Measurements from ENCODE around the gene CDK11A.
A peak's percentile ranks its signal among the peaks of the same experiment; 100 is the strongest.
"Not testable (repeated sequence)": the region's sequence is repeated elsewhere in the genome, so short reads cannot be mapped to it uniquely, and the experiment has no call there.

The CDK11A gene

DNA sequence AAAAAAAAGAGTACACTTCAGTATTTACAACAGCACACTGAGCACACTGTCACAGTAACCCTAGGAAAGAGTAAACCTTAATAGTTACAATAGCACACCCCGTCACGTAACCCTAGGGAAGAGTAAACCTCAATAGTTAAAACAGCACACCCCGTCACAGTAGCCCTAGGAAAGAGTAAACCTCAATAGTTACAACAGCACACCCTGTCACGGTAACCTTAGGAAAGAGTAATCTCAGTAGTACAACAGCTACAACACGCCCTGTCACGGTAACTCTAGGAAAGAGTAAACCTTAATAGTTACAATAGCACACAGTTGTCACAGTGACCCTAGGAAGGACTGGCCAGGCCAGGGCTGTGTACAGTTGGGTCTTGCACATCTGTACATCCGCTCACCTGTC, 3.0 kb downstream of the CDK11A start:
- DNase-seq, result no peak

DNA sequence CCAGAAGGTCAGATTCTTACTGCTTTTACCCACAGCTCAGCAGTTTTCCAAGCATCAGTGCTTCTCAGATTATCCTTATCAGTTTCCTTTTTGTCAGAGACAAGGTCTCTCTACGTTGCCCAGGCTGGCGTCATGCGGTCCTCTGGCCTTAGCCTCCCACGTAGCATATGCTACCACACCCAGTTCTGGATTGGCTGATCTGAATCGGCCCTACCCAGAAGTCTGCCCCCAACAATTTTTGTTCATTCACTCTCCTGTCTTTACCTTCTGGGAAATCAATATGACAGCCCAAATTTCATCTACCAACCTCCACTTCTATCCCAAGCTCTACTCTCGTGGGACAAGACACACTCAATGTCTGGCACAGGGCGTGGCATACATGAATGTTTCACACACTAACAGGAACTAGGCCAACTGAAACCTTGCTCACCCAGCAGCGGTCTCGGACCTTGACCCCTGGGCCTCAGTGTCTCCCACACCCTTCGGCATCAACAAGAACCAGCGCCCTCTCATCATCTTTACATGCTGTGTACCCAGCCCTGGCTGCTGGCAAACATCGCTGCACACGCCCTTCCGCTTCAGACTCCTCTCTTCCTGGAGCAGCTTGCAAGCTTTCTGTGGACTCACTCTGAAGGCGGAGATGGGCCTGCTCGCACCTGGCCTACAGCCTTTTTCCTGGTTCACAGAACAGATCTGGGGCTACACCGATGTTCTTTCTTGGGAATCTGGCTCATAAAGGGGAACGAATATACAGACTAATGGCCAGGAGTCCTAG, 8.9 kb downstream of the CDK11A start:
- not testable (repeated sequence) for DNase-seq

DNA sequence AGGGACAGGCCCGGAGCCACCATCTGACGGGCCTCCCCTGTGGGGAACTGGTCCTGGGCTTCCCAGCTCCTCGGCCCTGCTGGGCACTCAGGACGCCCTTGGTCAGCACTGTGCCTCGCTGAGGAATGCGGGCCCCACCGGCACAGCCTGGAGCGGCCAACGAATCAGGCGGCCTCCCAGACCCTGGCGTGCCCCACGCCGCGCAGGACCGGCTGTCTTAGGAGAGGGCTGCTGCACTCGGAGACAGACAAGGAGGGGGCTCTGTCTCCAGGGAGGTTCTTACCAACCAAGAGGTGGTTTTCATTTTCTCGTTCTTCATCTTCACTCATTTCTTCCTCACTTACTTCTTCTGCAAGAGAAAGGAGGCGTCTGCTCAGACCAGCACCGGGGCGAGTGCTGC, 16.3 kb downstream of the CDK11A start:
- not testable (repeated sequence) for DNase-seq

DNA sequence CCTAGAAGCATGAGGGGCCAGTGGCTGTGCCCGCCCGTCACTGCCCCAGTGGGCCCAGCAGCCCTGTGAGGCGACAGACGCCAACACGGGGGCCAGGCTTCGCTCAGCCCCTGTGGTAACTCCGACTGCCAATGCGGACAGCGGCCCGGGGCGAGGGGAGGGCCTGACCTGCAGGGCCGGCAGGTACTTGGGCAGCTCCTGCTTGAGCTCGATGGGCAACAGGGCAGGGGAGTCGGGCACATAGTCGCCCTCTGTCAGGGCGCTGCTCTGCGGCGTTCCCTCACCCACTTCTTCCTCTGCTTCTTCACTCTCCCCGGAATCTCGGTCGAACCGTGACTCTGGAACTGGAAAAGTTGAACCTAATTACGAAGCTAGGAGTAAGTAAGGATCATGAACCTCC, 16.9 kb downstream of the CDK11A start:
- DNase-seq, result not testable (repeated sequence)

DNA sequence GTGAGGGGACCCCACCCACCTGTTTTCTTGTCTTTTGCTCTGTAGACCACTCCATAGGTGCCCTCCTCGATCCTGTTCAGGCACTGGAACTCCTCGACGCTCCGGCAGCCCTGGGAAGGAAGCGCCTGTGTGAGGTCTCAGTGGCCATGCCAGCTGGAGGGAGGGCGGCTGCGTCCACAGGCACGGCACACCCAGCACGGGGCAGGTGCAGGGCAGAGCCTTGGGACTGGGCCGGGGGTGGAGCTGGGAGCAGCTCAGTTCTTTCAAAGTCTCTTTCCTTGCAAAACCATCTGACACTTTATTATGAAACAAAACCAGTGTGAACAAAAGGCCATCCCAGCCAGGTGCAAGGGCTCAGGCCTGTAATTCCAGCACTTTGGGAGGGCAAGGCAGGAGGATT, 18.5 kb downstream of the CDK11A start:
- not testable (repeated sequence) for DNase-seq

DNA sequence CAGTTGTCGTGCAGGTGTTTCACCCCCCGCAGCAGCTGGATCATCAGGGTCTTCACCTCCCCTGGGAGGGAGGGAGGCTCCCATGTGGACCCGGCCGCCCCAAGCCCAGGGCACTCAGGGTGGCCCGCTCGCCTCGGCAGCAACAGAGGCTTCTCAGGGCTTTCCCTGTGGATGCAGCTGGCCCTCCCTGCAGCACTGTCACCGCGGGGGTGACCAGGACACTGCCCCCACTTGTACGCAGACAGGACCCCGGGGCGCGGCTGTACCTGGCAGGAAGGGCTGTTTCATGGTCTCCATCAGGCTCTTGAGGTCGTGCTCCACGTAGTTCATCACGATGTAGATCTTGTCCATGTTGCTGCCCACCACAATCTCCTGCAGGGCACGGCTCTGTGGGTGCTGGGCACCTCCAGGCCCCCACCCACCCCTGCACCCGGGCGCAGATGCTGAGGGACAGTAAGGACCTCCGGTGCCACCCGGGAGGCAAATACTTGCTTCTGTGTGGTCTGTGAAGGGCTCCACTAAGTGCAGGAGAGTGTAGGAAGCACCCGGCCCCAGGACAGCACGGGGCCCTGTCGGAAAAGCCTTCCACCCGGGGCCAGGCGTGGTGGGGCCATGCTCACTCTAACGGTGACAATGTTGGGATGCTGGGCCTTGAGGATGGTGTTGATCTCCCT, 19.7 kb downstream of the CDK11A start:
- DNase-seq, result not testable (repeated sequence)

DNA sequence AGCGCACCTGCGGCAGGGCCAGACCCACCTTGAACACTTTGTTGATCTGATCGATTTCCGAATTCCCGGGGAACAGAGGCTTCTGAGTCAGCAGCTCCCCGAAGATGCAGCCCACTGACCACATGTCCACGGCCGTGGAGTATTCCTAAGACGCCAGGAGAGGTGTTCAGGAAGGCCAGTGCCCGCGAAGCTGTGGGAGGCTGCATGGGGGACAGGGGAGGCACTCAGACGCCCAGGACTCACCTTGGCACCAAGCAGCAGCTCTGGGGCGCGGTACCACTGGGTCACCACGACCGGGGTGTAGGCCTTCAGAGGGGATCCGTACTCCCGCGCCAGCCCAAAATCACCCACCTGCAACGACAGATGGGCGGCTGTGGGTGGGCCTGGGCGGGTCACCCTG, 20.4 kb downstream of the CDK11A start:
- no peak for DNase-seq

DNA sequence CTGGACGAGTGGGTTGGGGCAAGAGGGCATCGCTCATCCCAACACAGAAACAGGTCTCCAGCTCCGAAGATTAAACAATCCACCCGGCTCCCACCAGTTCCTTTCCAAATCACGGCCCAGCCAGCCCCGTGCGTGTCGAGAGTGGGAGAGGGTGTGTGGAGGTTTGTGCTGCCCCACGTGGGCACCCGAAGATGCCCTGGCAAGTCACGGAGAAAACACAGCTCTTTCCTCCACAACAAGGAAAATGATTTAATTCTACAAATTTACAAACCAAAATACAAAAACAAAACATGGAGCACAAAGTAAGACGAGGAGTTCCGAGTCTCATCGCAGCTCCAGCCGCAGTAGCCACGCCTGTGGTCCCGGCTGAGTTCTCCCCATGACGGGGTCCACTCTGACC, 21.7 kb downstream of the CDK11A start:
- DNase-seq, result not testable (repeated sequence)

DNA sequence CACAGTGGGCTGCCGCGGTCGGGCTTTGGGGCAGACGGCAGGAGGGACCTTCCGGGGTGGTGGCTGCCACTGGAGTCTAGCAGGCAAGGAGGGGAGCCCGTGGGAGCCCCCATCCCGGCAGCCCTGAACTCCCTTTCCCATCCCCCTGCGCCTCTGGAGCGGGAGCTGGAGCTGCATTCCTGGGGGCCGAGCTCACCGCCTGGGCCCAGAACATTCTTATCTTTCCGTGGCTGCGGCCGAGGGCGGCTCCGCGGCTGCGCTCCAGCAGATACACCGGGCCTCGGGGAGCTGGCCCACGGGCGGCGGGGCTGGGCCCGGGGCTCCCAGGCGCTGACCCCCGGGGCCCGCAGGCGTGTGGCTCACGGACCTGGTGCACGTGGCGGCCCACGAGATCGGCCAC, 23.6 kb downstream of the CDK11A start:
- not testable (repeated sequence) for DNase-seq

DNA sequence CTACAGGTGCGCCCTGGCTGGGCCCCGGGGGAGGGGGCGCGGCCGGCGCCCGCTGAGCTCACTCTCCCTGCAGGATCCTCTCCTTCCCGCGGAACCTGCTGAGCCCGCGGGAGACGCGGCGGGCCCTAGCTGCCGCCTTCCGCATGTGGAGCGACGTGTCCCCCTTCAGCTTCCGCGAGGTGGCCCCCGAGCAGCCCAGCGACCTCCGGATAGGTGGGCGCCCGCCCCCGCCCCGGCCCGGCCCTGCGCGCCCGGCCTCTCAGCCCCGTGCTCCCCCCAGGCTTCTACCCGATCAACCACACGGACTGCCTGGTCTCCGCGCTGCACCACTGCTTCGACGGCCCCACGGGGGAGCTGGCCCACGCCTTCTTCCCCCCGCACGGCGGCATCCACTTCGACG, 24.1 kb downstream of the CDK11A start:
- not testable (repeated sequence) for DNase-seq

DNA sequence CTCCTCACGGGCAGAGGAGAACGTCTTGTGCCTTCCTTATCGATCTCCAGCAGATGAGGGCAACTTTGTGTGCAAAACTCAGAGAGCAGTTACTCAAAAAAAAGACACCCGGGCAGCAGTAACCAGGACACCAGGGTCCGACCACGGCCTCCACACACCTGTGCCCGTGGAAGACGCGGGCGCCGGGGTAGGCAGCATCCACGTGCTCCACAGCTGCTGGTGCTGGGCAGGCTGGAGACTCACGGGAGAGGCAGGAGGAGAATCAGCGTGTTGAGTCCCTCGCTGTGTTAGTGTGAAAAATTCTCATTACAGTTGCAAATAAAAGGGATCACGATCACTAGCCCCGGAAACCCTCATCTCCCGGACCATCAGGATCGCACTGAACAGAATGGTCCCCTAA, 25.1 kb downstream of the CDK11A start:
- not testable (repeated sequence) for DNase-seq

DNA sequence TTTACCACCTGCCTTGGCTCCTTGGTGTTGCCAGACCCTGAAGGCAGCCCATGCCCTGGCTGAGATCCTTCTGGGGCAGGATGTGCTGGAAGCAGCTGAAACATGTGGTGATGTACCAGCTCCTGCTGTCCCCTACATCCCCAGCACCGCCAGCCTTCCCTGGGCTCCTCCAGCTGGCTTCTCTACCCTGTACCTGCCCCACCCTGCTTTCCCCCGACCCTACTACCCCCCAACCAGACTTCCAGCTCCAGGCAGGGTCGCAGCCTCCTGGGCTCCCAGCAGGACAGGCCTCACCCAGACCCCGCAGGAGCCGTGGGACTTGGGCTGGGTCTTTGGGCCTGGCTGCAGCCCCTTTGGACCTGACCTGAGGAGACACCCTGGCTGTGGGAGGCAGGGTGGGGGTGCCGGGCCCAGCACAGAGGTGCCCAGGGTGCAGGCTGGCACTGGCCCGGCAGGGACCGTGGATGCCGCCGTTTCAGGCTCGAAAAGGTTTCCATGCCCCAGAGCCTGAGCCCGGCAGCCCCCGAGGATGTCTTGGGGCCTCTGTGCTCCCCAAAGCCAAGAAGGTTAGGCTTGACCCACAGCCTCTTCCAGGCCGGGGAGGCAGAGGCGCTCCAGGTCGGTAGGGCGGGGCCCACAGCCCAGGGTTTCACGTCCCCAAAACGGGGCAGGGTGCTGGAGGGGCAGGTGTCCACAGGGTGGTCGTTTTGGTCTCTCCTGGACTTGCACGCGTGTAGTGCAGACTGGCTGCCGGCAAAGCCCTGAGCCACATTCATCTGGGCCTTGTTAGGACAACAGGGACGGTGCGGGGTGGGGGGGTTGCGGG, 26.6 kb downstream of the CDK11A start:
- not testable (repeated sequence) for DNase-seq

DNA sequence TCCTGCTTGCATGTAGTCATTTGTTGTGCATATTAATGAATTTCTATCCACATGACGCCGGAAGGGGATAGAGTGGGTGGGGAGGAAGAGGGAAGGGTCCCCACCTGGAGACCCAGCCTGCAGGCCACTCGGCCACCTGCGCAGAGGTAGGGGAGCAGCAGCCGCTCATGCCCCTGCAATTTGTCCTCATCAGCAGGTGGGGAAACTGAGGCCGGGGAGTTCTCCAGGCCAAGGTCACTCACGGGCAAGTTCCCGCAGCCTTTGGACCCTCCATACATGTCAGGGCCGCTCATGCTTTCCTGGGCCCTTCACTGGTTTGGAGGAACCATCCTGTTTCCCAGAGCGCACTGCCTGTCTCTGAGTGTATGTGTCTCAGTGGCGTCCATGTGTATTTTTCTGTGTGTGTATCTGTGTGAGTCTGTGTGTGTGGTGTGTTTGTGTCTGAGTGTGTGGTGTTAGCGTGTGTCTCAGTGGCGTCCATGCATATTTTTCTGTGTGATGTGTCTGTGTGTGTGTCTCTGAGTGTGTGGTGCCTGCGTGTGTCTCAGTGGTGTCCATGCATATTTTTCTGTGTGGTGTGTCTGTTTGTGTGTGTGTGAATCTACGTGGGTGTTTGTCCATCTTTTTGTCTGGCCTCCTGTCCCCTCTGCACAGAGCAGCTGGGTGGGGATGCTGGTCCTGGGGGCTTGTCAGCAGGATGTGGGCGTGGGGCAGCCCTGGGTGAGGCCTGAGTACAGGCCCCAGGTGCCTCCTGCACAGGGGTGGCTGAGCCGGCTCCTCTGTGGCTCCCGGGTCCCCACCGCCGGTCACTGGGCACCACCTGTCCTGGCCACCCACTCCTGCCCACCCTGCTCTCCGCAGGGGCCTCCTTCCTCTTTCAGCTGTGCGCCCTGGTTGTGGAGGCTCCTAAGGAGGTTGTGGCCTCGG, 27.5 kb downstream of the CDK11A start:
- not testable (repeated sequence) for DNase-seq

DNA sequence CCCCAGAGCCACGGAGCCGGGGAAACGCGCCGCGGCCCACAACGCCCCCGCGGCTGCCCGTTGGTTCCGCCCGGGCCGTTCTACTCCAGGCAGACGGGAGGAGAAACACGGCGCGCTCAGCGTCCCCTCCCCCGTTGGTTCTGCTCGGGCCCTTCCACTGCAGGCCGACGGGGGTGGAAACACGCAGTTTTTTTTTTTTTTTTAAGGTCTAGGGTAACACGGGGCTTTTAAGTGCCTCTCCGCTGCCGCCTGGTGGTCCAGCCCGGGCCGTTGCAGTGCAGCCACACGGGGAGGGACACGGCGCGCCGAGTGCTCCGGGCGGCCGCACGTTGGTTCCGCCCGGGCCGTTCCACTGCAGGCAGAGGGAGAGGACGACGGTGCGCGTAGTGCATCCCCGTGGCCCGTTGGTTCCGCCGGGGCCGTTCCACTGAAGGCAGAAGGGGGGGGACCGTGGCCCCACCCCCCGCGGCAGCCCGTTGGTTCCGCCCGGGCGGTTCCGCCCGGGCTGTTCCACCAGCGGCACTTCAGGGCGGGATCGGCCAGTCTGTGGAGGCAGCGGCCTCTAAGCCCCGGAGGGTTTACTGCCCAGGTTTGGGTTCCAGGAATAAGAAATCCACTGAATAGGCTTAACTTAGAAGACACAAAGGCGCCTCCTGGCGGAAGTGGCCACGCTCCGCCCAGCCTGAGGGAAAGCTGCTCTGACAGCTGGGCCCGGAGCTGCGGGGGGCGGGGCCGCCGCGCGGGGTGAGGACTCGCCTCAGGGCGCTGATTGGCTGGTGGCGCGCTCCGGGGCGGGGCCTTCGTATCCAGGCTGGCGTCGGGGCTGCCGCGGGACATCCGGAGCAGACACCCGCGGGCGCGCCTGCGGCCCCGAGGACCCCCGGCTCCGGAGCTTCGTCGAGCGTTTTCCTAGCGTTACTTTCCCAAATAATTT, 31.2 kb downstream of the CDK11A start, which contains the start of gene SLC35E2B:
TSS of gene SLC35E2B (minus strand) at position 82 of the 934 bp plus-strand sequence. CDS start 16,096 bp downstream, outside the sequence.
- peak; percentile 92 for DNase-seq

DNA sequence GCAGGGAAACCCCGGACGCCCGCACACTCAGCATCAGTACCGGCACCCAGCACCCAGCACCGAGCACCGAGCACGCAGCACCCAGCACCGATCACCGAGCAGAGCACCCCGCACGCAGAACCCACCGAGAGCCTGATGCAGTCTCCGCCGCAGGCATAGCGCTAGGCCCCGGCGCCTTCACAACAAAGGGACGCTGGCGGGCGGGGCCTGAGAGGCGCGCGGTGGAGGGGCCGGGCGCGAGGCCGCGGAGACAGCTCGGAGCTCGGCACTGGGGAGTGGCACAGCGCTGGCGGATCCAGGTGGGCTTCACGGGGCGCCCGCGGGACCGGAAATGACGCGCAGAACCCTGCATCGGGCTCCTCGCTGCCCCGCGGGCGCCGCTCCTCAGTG, 31.8 kb downstream of the CDK11A start:
- DNase-seq, result peak; percentile 83

DNA sequence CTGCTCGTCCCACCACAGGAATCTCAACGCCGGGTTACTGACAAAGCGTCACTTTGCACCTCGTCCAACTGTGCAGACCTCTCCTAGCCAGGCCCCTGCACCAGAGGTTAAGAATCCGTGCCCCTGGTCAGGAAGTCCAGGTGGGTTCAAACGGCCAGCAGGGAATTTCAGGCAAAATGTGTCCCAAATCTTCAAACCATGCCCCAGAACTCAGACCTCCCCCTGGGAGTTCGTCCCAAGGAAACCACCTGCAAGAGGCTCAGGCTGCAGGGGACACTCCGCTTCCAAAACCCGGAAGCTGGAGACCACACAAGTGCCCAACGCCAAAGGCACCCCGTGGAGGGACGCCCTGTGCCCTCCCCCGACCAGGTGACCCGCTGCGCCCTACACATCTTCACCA, 32.7 kb downstream of the CDK11A start:
- not testable (repeated sequence) for DNase-seq

DNA sequence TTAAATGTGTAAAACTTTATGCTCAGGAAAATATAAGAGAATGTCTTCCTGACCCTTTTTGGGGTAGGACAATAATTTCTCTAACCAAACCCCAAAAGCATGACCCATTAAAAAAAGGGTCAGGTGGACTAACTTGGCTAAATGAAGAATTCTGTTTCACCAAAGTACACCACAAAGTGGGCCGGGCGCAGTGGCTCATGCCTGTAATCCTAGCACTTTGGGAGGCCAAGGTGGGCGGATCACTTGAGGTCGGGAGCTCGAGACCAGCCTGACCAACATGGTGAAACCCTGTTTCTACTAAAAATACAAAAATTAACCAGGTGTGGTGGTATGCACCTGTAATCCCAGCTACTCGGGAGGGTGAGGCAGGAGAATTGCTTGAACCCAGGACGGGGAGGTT, 34.6 kb downstream of the CDK11A start:
- not testable (repeated sequence) for DNase-seq

DNA sequence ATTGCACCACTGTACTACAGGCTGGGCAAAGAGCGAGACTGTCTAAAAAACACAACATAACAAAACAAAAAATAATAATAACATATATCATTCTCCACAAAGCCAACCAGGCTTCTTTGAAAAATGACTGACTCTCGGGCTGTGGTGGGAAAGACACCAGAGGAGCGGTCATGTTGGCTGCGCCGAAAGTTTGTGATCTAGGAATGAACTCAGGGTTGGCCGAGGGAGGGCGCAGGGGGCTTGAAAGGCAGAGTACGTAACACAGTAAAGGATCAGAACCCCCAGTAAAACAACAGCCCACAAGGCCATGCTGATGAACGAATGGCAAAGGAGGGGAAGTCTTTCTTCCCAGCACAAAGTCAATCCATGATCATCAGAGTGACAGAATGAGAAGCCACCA, 36.3 kb downstream of the CDK11A start:
- no peak for DNase-seq

DNA sequence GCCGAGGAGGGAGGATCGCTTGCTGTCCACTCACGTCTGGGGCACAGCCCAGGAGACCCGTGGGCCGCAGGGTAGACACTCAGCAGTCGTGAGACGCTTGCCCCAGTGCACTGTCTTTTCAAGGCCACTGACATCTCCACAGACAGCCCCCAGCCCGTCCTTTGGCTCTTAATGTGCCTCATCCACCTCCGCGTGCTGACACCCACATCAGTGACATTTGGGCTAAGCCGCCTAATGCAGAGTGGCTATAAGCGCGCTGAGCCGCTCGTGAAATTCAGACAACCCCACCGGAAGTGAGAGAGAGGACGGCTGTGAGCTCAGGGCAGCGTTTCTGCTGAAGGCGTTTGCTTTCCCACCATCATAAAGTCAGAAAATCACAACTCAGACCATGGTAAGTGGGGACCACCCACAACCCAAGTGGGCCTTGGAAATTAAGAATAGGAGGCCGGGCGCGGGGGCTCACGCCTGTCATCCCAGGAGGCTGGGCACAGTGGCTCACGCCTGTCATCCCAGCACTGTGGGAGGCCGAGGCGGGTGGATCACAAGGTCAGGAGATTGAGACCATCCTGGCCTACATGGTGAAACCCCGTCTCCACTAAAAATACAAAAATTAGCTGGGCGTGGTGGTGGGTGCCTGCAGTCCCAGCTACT, 40.0 kb downstream of the CDK11A start:
- DNase-seq, result no peak

DNA sequence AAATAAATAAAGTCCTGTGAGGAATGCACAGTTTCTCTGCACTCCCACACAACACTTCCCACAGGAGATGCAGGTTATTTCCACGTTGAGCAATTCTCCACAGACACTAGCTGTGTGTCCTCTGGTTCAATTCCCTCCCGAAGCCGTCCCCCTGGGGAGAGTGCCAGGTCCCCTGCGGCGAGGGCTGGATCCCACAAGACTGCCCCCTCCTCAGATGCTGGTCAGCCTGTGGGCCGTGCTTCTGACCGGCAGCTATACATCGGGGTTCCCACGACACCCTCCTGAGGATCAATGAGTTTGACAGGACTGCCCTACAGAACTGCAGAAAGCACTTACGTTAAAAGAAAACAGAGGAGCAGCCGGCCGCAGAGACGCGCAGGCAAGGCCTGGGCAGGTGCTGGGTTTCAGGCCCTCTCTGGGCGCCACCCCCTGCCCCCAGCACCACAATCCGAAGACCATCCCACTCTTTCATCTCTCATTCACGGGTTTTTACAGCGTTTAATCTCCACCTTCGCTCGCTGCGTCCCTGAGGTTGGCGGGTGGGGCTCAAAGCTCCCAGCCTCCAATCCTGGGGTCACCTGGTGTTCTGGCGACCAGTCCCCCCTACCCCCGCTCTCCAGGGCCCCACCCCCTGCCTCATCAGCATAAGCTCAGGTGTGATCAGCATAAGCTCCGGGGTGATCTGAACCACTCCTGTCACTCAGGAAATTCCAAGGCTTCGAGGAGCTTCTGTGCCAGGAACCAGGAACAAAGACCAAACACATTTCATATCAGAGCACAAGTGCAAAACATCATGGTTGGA, 40.9 kb downstream of the CDK11A start:
- DNase-seq, result no peak

Data from activated CD4-positive, alpha-beta T cell treated with anti-CD3 and anti-CD28 coated beads, Interleukin-10, Interleukin-2, amounts not matched to agents 100 ng/mL and 50 ng/mL, durations not matched to agents 16 hours and 8 hours (primary cell).